OCI-LY3 (cell line): ENCODE measurements around the gene TNK1.

Experiments
- EZH2phosphoT487 ChIP-seq: fragments of 200-600 bp; shearing (Covaris generic); IDR thresholded peaks from 2 replicates; pipeline ENCODE4 v1.6.1; 2018; ENCODE audit warnings: antibody characterized with exemption, mixed run types, low read depth
- TF ChIP-seq, protein P1 (sequence below): fragments of 200-600, 300-600 bp; sonication (generic); IDR thresholded peaks from 2 replicates; pipeline ENCODE4 v1.5.1; 2014; ENCODE audit warnings: antibody characterized with exemption, low read length, low read depth

DNA sequence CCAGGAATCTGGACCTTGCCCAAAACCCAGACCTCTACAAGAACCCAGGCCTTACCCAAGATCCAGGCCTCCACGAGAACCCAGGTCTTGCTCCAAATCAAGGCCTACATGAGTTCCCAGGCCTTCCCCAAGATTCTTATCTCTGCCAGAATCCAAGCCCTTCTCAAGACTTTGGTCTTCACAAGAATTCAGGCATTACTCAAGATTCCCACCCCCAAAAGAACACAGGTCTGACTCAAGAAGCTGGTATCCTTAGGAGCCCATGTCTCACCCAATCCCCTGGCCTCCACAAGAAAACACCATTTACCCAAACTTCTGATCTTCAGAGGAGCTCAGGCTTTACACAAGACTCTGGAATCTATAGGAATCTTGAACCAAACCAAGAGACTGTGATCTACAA, 50.3 kb downstream of the TNK1 start:
- TF ChIP-seq, protein P1, sequence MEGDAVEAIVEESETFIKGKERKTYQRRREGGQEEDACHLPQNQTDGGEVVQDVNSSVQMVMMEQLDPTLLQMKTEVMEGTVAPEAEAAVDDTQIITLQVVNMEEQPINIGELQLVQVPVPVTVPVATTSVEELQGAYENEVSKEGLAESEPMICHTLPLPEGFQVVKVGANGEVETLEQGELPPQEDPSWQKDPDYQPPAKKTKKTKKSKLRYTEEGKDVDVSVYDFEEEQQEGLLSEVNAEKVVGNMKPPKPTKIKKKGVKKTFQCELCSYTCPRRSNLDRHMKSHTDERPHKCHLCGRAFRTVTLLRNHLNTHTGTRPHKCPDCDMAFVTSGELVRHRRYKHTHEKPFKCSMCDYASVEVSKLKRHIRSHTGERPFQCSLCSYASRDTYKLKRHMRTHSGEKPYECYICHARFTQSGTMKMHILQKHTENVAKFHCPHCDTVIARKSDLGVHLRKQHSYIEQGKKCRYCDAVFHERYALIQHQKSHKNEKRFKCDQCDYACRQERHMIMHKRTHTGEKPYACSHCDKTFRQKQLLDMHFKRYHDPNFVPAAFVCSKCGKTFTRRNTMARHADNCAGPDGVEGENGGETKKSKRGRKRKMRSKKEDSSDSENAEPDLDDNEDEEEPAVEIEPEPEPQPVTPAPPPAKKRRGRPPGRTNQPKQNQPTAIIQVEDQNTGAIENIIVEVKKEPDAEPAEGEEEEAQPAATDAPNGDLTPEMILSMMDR = no peak
- no peak for TF ChIP-seq EZH2phosphoT487
